ENCODE data around the gene SETD3. TPM values are rescaled to one million over a fixed set of nuclear protein-coding genes. Genes with fewer than 3 reads are reported as not detected.

SETD3 gene
- total RNA-seq, 1 donor from 2014 or later = 36.1 TPM

DNA sequence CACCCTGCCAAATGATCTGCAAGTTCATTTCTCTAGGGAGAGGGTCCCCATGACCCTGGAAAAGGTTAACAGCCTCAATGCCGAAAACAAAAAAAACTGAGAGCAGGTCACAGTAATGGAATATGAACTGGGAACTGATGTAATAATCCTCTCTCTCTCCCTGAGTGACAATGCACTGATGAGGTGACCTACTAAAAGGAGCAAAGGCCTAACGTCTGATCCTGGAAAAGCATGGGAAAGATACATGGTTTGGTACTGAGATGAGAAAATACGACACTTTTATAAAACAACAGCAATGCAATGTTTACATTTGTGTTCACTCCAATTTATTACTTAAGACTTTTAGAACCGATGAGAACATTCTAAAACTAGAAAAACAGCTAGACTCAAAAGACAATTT lies 27.7 kb downstream of the SETD3 start:
- Mint-ChIP-seq H3K4me1 (no peaks in the 10 kb centered on the region), H3K4me3 (no peak overlapping the region), H3K27me3 (ENCODE audit: low read depth) (no peaks in the 10 kb centered on the region), H3K9me3 (no peaks in the 10 kb centered on the region), H3K27ac (ENCODE audit: unreplicated experiment) (peak overlapping the region; percentile 47), H3K36me3 (ENCODE audit: low read depth) (peaks cover 2% of the 10 kb centered on the region)
- TF ChIP-seq, protein P1, sequence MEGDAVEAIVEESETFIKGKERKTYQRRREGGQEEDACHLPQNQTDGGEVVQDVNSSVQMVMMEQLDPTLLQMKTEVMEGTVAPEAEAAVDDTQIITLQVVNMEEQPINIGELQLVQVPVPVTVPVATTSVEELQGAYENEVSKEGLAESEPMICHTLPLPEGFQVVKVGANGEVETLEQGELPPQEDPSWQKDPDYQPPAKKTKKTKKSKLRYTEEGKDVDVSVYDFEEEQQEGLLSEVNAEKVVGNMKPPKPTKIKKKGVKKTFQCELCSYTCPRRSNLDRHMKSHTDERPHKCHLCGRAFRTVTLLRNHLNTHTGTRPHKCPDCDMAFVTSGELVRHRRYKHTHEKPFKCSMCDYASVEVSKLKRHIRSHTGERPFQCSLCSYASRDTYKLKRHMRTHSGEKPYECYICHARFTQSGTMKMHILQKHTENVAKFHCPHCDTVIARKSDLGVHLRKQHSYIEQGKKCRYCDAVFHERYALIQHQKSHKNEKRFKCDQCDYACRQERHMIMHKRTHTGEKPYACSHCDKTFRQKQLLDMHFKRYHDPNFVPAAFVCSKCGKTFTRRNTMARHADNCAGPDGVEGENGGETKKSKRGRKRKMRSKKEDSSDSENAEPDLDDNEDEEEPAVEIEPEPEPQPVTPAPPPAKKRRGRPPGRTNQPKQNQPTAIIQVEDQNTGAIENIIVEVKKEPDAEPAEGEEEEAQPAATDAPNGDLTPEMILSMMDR (conservative IDR thresholded peaks at IDR 0.05) = no peak
- no peak for DNase-seq (ENCODE audit: low read depth, low spot score)

DNA sequence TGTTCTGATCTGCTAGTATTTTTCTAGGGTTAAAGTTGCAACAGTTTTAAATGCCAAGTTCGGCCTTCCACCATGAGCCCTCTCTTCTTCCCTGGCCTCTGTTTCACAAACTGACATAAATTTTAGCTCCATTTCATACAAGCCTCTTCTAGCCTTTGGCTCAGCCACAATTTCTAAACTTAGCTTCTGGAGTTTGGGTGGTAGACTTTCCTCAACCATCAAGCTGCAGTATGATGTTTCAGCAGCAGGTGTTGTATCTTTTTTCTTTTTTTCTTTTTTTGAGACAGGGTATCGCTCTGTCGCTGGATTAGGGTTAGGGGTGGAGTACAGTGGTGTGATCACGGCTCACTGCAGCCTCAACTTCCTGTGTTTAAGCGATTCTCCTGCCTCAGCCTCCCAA lies 29.4 kb downstream of the SETD3 start:
- TF ChIP-seq, protein P1 (conservative IDR thresholded peaks at IDR 0.05) = no peak
- Mint-ChIP-seq H3K4me1 (no peaks in the 10 kb centered on the region), H3K27ac (ENCODE audit: unreplicated experiment) (no peak overlapping the region), H3K9me3 (no peaks in the 10 kb centered on the region), H3K27me3 (ENCODE audit: low read depth) (no peaks in the 10 kb centered on the region), H3K4me3 (no peak overlapping the region), H3K36me3 (ENCODE audit: low read depth) (peaks cover 4% of the 10 kb centered on the region)
- no peak for DNase-seq (ENCODE audit: low read depth, low spot score)

DNA sequence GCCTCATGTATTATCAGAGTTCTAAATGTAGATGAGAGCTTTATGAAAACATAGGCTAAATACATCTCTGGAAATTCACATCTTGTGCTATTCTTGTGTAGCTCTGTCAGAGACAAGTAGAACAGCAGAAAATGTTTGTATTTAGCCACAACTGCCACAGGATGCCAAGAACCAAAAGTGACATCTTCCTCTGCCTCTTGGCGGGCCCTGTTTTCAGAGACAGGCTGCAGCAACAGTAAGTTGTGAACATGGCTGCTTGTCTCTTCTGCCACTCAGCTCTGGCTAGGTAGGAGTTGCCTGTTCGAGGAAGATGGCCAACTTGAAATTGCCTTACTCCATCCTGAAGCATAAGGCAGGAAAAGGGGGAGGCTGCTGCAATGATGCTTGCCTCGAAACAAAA lies 30.4 kb downstream of the SETD3 start:
- Mint-ChIP-seq H3K36me3 (ENCODE audit: low read depth) (peaks cover 4% of the 10 kb centered on the region), H3K4me3 (no peak overlapping the region), H3K9me3 (no peaks in the 10 kb centered on the region), H3K27ac (ENCODE audit: unreplicated experiment) (no peak overlapping the region), H3K4me1 (no peaks in the 10 kb centered on the region), H3K27me3 (ENCODE audit: low read depth) (no peaks in the 10 kb centered on the region)
- TF ChIP-seq, protein P1 (conservative IDR thresholded peaks at IDR 0.05) = no peak
- DNase-seq (ENCODE audit: low read depth, low spot score) = no peak

DNA sequence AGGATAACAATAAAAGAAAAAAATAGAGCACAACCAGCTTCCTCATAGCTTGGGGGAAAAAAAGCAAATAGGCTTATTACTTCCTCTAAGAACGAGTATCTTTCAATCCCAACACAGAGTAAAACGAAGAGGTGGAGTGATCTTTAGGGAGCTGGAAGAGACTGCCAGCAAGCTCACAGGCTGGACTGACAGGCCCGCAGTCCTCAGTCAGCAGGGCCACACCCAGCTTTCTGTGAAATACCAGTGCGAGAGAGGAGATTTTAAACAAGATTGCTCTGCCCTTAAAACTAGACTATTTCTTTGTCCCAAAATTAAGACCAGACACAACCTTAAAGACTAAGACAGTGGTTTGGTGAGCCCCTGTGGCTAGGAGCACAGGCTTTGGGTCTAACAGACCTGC lies 32.9 kb downstream of the SETD3 start:
- TF ChIP-seq, protein P1 (conservative IDR thresholded peaks at IDR 0.05) = no peak
- no peak overlapping the region for H3K4me3 Mint-ChIP-seq
- H3K27ac Mint-ChIP-seq (ENCODE audit: unreplicated experiment) = no peak overlapping the region
- H3K36me3 Mint-ChIP-seq (ENCODE audit: low read depth) = peaks cover 6% of the 10 kb centered on the region
- no peaks in the 10 kb centered on the region for H3K4me1 Mint-ChIP-seq
- H3K27me3 Mint-ChIP-seq (ENCODE audit: low read depth) = no peaks in the 10 kb centered on the region
- H3K9me3 Mint-ChIP-seq = no peaks in the 10 kb centered on the region
- no peak for DNase-seq (ENCODE audit: low read depth, low spot score)

DNA sequence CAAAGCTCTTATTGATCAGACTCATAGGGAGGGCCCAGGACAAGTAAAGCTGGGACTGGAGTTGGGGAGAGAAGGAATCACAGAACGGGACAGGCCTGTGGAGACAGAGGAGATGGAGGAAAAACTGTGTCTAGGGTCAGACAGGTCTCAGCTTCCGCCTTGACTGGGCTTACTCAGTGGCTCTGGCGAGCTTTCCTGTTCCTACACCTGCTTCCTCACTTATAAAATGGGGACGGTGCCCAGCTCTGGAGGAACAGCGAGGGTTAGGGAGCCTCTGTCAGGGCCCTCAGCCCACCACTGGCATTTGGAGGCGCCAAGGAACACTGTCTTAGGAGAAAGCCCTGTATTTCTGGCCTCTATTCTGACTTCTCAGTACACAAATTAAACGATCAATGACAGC lies 34.7 kb downstream of the SETD3 start:
- DNase-seq (ENCODE audit: low read depth, low spot score) = no peak
- H3K9me3 Mint-ChIP-seq = no peaks in the 10 kb centered on the region
- no peaks in the 10 kb centered on the region for H3K27me3 Mint-ChIP-seq (ENCODE audit: low read depth)
- TF ChIP-seq, protein P1 (conservative IDR thresholded peaks at IDR 0.05) = no peak
- H3K4me1 Mint-ChIP-seq = peaks cover 10% of the 10 kb centered on the region
- H3K27ac Mint-ChIP-seq (ENCODE audit: unreplicated experiment) = peak overlapping the region; percentile 16
- peaks cover 12% of the 10 kb centered on the region for H3K36me3 Mint-ChIP-seq (ENCODE audit: low read depth)
- H3K4me3 Mint-ChIP-seq = no peak overlapping the region

DNA sequence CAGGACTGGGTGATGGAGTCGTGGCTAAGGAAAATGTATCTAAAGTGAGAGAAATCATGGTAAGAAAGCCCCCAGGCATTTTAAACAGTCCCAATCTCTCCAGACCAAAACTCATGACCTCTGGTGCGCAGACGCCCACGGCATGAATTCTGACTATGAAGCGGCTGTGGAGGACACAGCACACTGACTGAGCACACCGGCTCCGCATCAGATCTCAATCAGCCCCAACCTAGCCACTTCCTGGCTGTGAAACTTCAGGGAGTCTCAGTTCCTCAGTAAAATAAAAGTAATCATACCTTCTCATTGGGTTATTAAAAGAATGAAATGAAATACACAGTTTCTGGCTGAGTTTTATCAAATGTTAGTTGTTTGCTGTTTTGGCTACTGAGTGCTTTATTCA lies 38.7 kb downstream of the SETD3 start:
- Mint-ChIP-seq H3K4me3 (no peak overlapping the region), H3K27ac (ENCODE audit: unreplicated experiment) (no peak overlapping the region), H3K36me3 (ENCODE audit: low read depth) (peaks cover 9% of the 10 kb centered on the region), H3K4me1 (peaks cover 10% of the 10 kb centered on the region), H3K27me3 (ENCODE audit: low read depth) (no peaks in the 10 kb centered on the region), H3K9me3 (no peaks in the 10 kb centered on the region)
- TF ChIP-seq, protein P1 (conservative IDR thresholded peaks at IDR 0.05) = no peak
- no peak for DNase-seq (ENCODE audit: low read depth, low spot score)

All from neural crest cell (in vitro differentiated cells).